Hematopoietic multipotent progenitor cell treated with erythropoietin and hydrocortisone succinate and interleukin-3 and kit ligand, for 17 days (in vitro differentiated cells): ENCODE measurements around the gene TERT.
"Not testable (repeated sequence)": the region's sequence is repeated elsewhere in the genome, so short reads cannot be mapped to it uniquely, and the experiment has no call there.

Source experiments
- DNase-seq: peaks from one replicate; pipeline ENCODE4 v3.0.0-alpha.2; 2015; ENCODE audit warnings: low spot score

Gene TERT

GRCh38 chr5:1240496-1241260 lies 54.2 kb downstream of the TERT start:
- no peak for DNase-seq

- no peak for DNase-seq
Observed at GRCh38 chr5:1239505-1240251, 55.2 kb downstream of the TERT start.

- DNase-seq = no peak
Observed at GRCh38 chr5:1235838-1236237, 59.0 kb downstream of the TERT start.

- peak; percentile 26 for DNase-seq
Observed at GRCh38 chr5:1235379-1235778, 59.5 kb downstream of the TERT start.

- no peak for DNase-seq
Observed at GRCh38 chr5:1232780-1233179, 62.1 kb downstream of the TERT start.

GRCh38 chr5:1231354-1231905 lies 63.4 kb downstream of the TERT start:
- DNase-seq = no peak

GRCh38 chr5:1230551-1230950 lies 64.3 kb downstream of the TERT start:
- no peak for DNase-seq

GRCh38 chr5:1229822-1230221 lies 65.0 kb downstream of the TERT start:
- no peak for DNase-seq

- not testable (repeated sequence) for DNase-seq
Observed at GRCh38 chr5:1229023-1229422, 65.8 kb downstream of the TERT start.

- no peak for DNase-seq
Observed at GRCh38 chr5:1228120-1228519, 66.7 kb downstream of the TERT start.

- no peak for DNase-seq
Observed at GRCh38 chr5:1227667-1228066, 67.2 kb downstream of the TERT start.

GRCh38 chr5:1226839-1227581 lies 67.9 kb downstream of the TERT start:
- no peak for DNase-seq

- no peak for DNase-seq
Observed at GRCh38 chr5:1226231-1226630, 68.6 kb downstream of the TERT start.

- no peak for DNase-seq
Observed at GRCh38 chr5:1225081-1225480, 69.8 kb downstream of the TERT start, which contains the start of gene SLC6A18. SLC6A18 (plus strand) TSS chr5:1225381; CDS start chr5:1225478, 97 bp downstream.

GRCh38 chr5:1224631-1225030 lies 70.2 kb downstream of the TERT start:
- no peak for DNase-seq

- DNase-seq = no peak
Observed at GRCh38 chr5:1223278-1223670, 71.6 kb downstream of the TERT start.

GRCh38 chr5:1222621-1223277 lies 72.1 kb downstream of the TERT start:
- DNase-seq = no peak

GRCh38 chr5:1222147-1222546 lies 72.7 kb downstream of the TERT start:
- no peak for DNase-seq

- DNase-seq = no peak
Observed at GRCh38 chr5:1221721-1222120, 73.1 kb downstream of the TERT start.

- no peak for DNase-seq
Observed at GRCh38 chr5:1220831-1221230, 74.0 kb downstream of the TERT start.

- no peak for DNase-seq
Observed at GRCh38 chr5:1220351-1220750, 74.5 kb downstream of the TERT start.

- no peak for DNase-seq
Observed at GRCh38 chr5:1219768-1220100, 75.1 kb downstream of the TERT start.
